ENCODE data around the gene UGT1A1.

Gene UGT1A1

GRCh38 chr2:233756429-233757081 lies 3.5 kb upstream of the UGT1A1 start:
- DNase-seq (ENCODE audit: low read depth in 2 of 3, low spot score in 2 of 3), result no peak

- DNase-seq (ENCODE audit: low read depth in 2 of 3, low spot score in 2 of 3), result no peak
Observed at GRCh38 chr2:233758141-233758540, 1.9 kb upstream of the UGT1A1 start.

- DNase-seq (ENCODE audit: low read depth in 2 of 3, low spot score in 2 of 3), result no peak
Observed at GRCh38 chr2:233758849-233759248, 1.2 kb upstream of the UGT1A1 start.

- no peak for DNase-seq (ENCODE audit: low read depth in 2 of 3, low spot score in 2 of 3)
Observed at GRCh38 chr2:233761040-233761769, 1.1 kb downstream of the UGT1A1 start.

- DNase-seq (ENCODE audit: low read depth in 2 of 3, low spot score in 2 of 3), result no peak
Observed at GRCh38 chr2:233764264-233764663, 4.2 kb downstream of the UGT1A1 start.

GRCh38 chr2:233764761-233765160 lies 4.7 kb downstream of the UGT1A1 start:
- DNase-seq (ENCODE audit: low read depth in 2 of 3, low spot score in 2 of 3), result no peak

GRCh38 chr2:233766416-233766815 lies 6.3 kb downstream of the UGT1A1 start:
- DNase-seq (ENCODE audit: low read depth in 2 of 3, low spot score in 2 of 3), result no peak

GRCh38 chr2:233768076-233768475 lies 8.0 kb downstream of the UGT1A1 start:
- no peak for DNase-seq (ENCODE audit: low read depth in 2 of 3, low spot score in 2 of 3)

- no peak for DNase-seq (ENCODE audit: low read depth in 2 of 3, low spot score in 2 of 3)
Observed at GRCh38 chr2:233769260-233769659, 9.2 kb downstream of the UGT1A1 start.

GRCh38 chr2:233772153-233772552 lies 12.1 kb downstream of the UGT1A1 start:
- DNase-seq (ENCODE audit: low read depth in 2 of 3, low spot score in 2 of 3), result no peak

- no peak for DNase-seq (ENCODE audit: low read depth in 2 of 3, low spot score in 2 of 3)
Observed at GRCh38 chr2:233772583-233772982, 12.5 kb downstream of the UGT1A1 start.

- DNase-seq (ENCODE audit: low read depth in 2 of 3, low spot score in 2 of 3), result no peak
Observed at GRCh38 chr2:233773854-233774253, 13.8 kb downstream of the UGT1A1 start.

GRCh38 chr2:233775414-233775813 lies 15.3 kb downstream of the UGT1A1 start:
- DNase-seq (ENCODE audit: low read depth in 2 of 3, low spot score in 2 of 3), result no peak

- DNase-seq (ENCODE audit: low read depth in 2 of 3, low spot score in 2 of 3), result no peak
Observed at GRCh38 chr2:233778030-233778429, 18.0 kb downstream of the UGT1A1 start, which contains the start of gene MROH2A. Gene MROH2A (plus strand): TSS chr2:233778330. CDS start chr2:233779359, 1,029 bp downstream.

GRCh38 chr2:233779722-233780121 lies 19.7 kb downstream of the UGT1A1 start:
- DNase-seq (ENCODE audit: low read depth in 2 of 3, low spot score in 2 of 3), result no peak

- DNase-seq (ENCODE audit: low read depth in 2 of 3, low spot score in 2 of 3), result no peak
Observed at GRCh38 chr2:233780771-233781170, 20.7 kb downstream of the UGT1A1 start.

- no peak for DNase-seq (ENCODE audit: low read depth in 2 of 3, low spot score in 2 of 3)
Observed at GRCh38 chr2:233789554-233789953, 29.5 kb downstream of the UGT1A1 start.

- no peak for DNase-seq (ENCODE audit: low read depth in 2 of 3, low spot score in 2 of 3)
Observed at GRCh38 chr2:233791151-233791882, 31.2 kb downstream of the UGT1A1 start.

- no peak for DNase-seq (ENCODE audit: low read depth in 2 of 3, low spot score in 2 of 3)
Observed at GRCh38 chr2:233791883-233792329, 31.8 kb downstream of the UGT1A1 start.

- no peak for DNase-seq (ENCODE audit: low read depth in 2 of 3, low spot score in 2 of 3)
Observed at GRCh38 chr2:233792720-233793119, 32.6 kb downstream of the UGT1A1 start.

- DNase-seq (ENCODE audit: low read depth in 2 of 3, low spot score in 2 of 3), result no peak
Observed at GRCh38 chr2:233793465-233794127, 33.5 kb downstream of the UGT1A1 start.
